HEK293 (cell line): Measurements from ENCODE around the gene TMEM145.

ENCODE experiments used
- BCL6B ChIP-seq: fragments of 450-650 bp; formaldehyde crosslinking; IDR thresholded peaks from 2 replicates; pipeline ENCODE4 v1.5.1; 2017; ENCODE audit warnings: missing biosample characterization, missing genetic modification characterization
- ELK4 ChIP-seq: IDR thresholded peaks from 2 replicates; pipeline ENCODE4 v1.6.1; 2011; ENCODE audit warnings: mild to moderate bottlenecking, low read depth, low read length, borderline replicate concordance
- INSM2 ChIP-seq: fragments of 450-650 bp; formaldehyde crosslinking; IDR thresholded peaks from 2 replicates; pipeline ENCODE4 v1.5.1; 2016; ENCODE audit warnings: missing biosample characterization, missing genetic modification characterization
- KLF7 ChIP-seq: fragments of 450-650 bp; formaldehyde crosslinking; IDR thresholded peaks from 2 replicates; pipeline ENCODE4 v1.5.1; 2016; ENCODE audit warnings: missing biosample characterization, missing genetic modification characterization, borderline replicate concordance
- KLF8 ChIP-seq: fragments of 450-650 bp; formaldehyde crosslinking; IDR thresholded peaks from 2 replicates; pipeline ENCODE4 v1.5.1; 2016; ENCODE audit warnings: missing biosample characterization, missing genetic modification characterization
- SETDB1 ChIP-seq: IDR thresholded peaks from one replicate; pipeline ENCODE4 v1.6.1; 2017; ENCODE audit warnings: mild to moderate bottlenecking, low read length, moderate library complexity, mixed read lengths; ENCODE audit not compliant: insufficient read length
- SP7 ChIP-seq: fragments of 450-650 bp; formaldehyde crosslinking; IDR thresholded peaks from 2 replicates; pipeline ENCODE4 v1.5.1; 2016; ENCODE audit warnings: missing biosample characterization, missing genetic modification characterization
- ZBTB49 ChIP-seq: fragments of 450-650 bp; formaldehyde crosslinking; IDR thresholded peaks from 2 replicates; pipeline ENCODE4 v1.5.1; 2016; ENCODE audit warnings: missing biosample characterization, missing genetic modification characterization, low read depth
- ZFP41 ChIP-seq: fragments of 450-650 bp; formaldehyde crosslinking; IDR thresholded peaks from 2 replicates; pipeline ENCODE4 v1.5.1; 2016; ENCODE audit warnings: missing biosample characterization, missing genetic modification characterization, borderline replicate concordance
- ZFP69B ChIP-seq: fragments of 450-650 bp; formaldehyde crosslinking; IDR thresholded peaks from 2 replicates; pipeline ENCODE4 v1.5.1; 2016; ENCODE audit warnings: missing biosample characterization, missing genetic modification characterization
- ZNF175 ChIP-seq: fragments of 450-650 bp; formaldehyde crosslinking; IDR thresholded peaks from 2 replicates; pipeline ENCODE4 v1.5.1; 2016; ENCODE audit warnings: missing biosample characterization, missing genetic modification characterization
- ZNF366 ChIP-seq: fragments of 450-650 bp; formaldehyde crosslinking; conservative IDR thresholded peaks from 2 replicates; pipeline ENCODE4 v1.5.1; 2016; ENCODE audit warnings: missing biosample characterization, missing genetic modification characterization
- ZNF473 ChIP-seq: fragments of 450-650 bp; formaldehyde crosslinking; IDR thresholded peaks from 2 replicates; pipeline ENCODE4 v1.5.1; 2017; ENCODE audit warnings: missing biosample characterization, missing genetic modification characterization
- ZNF48 ChIP-seq: fragments of 450-650 bp; formaldehyde crosslinking; IDR thresholded peaks from 2 replicates; pipeline ENCODE4 v1.5.1; 2016; ENCODE audit warnings: missing biosample characterization, missing genetic modification characterization
- ZNF488 ChIP-seq: fragments of 450-650 bp; formaldehyde crosslinking; IDR thresholded peaks from 2 replicates; pipeline ENCODE4 v1.5.1; 2016; ENCODE audit warnings: missing biosample characterization, missing genetic modification characterization
- ZNF521 ChIP-seq: fragments of 450-650 bp; formaldehyde crosslinking; IDR thresholded peaks from 2 replicates; pipeline ENCODE4 v1.5.1; 2017; ENCODE audit warnings: missing biosample characterization, mild to moderate bottlenecking, missing genetic modification characterization
- ZNF544 ChIP-seq: fragments of 450-650 bp; formaldehyde crosslinking; IDR thresholded peaks from 2 replicates; pipeline ENCODE4 v1.5.0; 2017; ENCODE audit warnings: missing biosample characterization, missing genetic modification characterization
- ZNF555 ChIP-seq: fragments of 450-650 bp; formaldehyde crosslinking; conservative IDR thresholded peaks from 2 replicates; pipeline ENCODE4 v1.5.1; 2017; ENCODE audit warnings: missing biosample characterization, mild to moderate bottlenecking, missing genetic modification characterization, inconsistent platforms
- ZNF558 ChIP-seq: fragments of 450-650 bp; formaldehyde crosslinking; IDR thresholded peaks from 2 replicates; pipeline ENCODE4 v1.5.1; 2016; ENCODE audit warnings: missing biosample characterization, missing genetic modification characterization
- ZNF664 ChIP-seq: fragments of 450-650 bp; formaldehyde crosslinking; IDR thresholded peaks from 2 replicates; pipeline ENCODE4 v1.5.1; 2016; ENCODE audit warnings: missing biosample characterization, missing genetic modification characterization
- ZNF670 ChIP-seq: fragments of 450-650 bp; formaldehyde crosslinking; IDR thresholded peaks from 2 replicates; pipeline ENCODE4 v1.5.1; 2016; ENCODE audit warnings: missing biosample characterization, missing genetic modification characterization, low read depth
- ZNF791 ChIP-seq: fragments of 450-650 bp; formaldehyde crosslinking; IDR thresholded peaks from 2 replicates; pipeline ENCODE4 v1.5.1; 2016; ENCODE audit warnings: missing biosample characterization, missing genetic modification characterization
- ZNF843 ChIP-seq: fragments of 450-650 bp; formaldehyde crosslinking; IDR thresholded peaks from 2 replicates; pipeline ENCODE4 v1.5.1; 2016; ENCODE audit warnings: missing biosample characterization, missing genetic modification characterization
- ZXDB ChIP-seq: fragments of 450-650 bp; formaldehyde crosslinking; IDR thresholded peaks from 2 replicates; pipeline ENCODE4 v1.5.1; 2016; ENCODE audit warnings: missing biosample characterization, missing genetic modification characterization
- TF ChIP-seq, protein P1 (sequence below): fragments of 450-650 bp; formaldehyde crosslinking; IDR thresholded peaks from 2 replicates; pipeline ENCODE4 v1.5.1; 2017; ENCODE audit warnings: missing biosample characterization, mild to moderate bottlenecking, missing genetic modification characterization, moderate library complexity
- TF ChIP-seq, protein P2 (sequence below): fragments of 450-650 bp; formaldehyde crosslinking; IDR thresholded peaks from 2 replicates; pipeline ENCODE4 v1.5.1; 2016; ENCODE audit warnings: missing biosample characterization, missing genetic modification characterization
- TF ChIP-seq, protein P3 (sequence below): fragments of 450-650 bp; formaldehyde crosslinking; IDR thresholded peaks from 2 replicates; pipeline ENCODE4 v1.5.1; 2016; ENCODE audit warnings: missing biosample characterization, missing genetic modification characterization

Gene TMEM145

DNA sequence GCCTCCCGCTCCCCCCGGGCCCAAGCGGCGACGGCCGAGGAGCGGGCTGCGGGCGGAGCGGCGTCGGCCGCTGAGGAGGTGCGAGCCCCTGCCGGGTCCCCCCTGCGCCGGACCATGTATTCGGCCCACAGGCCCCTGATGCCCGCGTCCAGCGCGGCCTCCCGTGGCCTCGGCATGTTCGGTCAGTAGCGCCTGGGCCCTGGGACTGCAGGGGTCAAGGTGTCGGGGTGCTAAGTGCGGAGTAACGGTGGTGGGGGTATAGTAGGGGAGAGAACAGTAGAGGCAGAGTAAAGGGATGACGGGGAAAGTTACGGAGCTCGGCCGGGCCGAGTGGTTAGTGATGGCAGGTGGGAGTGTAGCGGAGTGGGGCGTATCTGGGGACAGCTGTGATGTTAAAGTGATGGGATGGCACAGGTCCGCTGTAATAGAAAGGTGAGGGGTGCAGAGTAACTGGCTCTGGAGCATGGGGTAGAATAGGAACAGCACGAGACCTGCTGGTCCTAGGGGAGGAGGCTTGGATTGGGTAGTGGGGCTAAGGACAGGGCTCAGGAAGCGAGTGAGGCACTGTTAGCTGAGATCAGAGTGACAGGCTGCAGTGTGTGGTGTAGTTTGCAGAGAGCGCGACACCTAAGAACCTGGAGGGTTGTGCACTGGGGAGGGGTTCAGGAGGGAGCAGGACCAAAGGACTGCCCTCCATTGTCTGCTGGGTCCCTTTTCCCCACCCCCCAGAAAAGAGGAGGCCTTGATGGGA lies 28.3 kb upstream of the TMEM145 start (continued):
- TF ChIP-seq, protein P1, sequence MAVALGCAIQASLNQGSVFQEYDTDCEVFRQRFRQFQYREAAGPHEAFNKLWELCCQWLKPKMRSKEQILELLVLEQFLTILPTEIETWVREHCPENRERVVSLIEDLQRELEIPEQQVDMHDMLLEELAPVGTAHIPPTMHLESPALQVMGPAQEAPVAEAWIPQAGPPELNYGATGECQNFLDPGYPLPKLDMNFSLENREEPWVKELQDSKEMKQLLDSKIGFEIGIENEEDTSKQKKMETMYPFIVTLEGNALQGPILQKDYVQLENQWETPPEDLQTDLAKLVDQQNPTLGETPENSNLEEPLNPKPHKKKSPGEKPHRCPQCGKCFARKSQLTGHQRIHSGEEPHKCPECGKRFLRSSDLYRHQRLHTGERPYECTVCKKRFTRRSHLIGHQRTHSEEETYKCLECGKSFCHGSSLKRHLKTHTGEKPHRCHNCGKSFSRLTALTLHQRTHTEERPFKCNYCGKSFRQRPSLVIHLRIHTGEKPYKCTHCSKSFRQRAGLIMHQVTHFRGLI (tag by site-specific recombination), result no peak
- TF ChIP-seq INSM2 (tag by site-specific recombination), result no peak
- TF ChIP-seq ZNF664 (tag by site-specific recombination), result no peak
- TF ChIP-seq, protein P2, sequence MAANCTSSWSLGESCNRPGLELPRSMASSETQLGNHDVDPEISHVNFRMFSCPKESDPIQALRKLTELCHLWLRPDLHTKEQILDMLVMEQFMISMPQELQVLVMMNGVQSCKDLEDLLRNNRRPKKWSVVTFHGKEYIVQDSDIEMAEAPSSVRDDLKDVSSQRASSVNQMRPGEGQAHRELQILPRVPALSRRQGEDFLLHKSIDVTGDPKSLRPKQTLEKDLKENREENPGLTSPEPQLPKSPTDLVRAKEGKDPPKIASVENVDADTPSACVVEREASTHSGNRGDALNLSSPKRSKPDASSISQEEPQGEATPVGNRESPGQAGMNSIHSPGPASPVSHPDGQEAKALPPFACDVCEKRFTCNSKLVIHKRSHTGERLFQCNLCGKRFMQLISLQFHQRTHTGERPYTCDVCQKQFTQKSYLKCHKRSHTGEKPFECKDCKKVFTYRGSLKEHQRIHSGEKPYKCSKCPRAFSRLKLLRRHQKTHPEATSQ (tag by site-specific recombination), result no peak
- TF ChIP-seq ZNF488 (tag by site-specific recombination), result no peak
- no peak for TF ChIP-seq ZNF670 (tag by site-specific recombination)
- TF ChIP-seq ELK4, result no peak
- no peak for TF ChIP-seq ZNF473 (tag by site-specific recombination)
- no peak for TF ChIP-seq BCL6B (tag by site-specific recombination)
- TF ChIP-seq KLF8 (tag by site-specific recombination), result peak; percentile 66; the same call in 1 of the 2 replicates
- TF ChIP-seq ZNF555 (tag by site-specific recombination), result no peak
- no peak for TF ChIP-seq ZBTB49 (tag by site-specific recombination)
- TF ChIP-seq KLF7 (tag by site-specific recombination), result 0 out of 2 replicates have a peak, but pooled peaks have one; percentile 12
- TF ChIP-seq ZNF366 (tag by site-specific recombination), result no peak
- no peak for TF ChIP-seq ZFP41
- TF ChIP-seq ZNF843 (tag by site-specific recombination), result peak; percentile 38; the same call in 1 of the 2 replicates
- no peak for TF ChIP-seq ZNF791
- TF ChIP-seq SETDB1, result no peak
- no peak for TF ChIP-seq ZNF48 (tag by site-specific recombination)
- no peak; the same call in 1 of the 2 replicates for TF ChIP-seq ZFP69B (tag by site-specific recombination)
- TF ChIP-seq, protein P3, sequence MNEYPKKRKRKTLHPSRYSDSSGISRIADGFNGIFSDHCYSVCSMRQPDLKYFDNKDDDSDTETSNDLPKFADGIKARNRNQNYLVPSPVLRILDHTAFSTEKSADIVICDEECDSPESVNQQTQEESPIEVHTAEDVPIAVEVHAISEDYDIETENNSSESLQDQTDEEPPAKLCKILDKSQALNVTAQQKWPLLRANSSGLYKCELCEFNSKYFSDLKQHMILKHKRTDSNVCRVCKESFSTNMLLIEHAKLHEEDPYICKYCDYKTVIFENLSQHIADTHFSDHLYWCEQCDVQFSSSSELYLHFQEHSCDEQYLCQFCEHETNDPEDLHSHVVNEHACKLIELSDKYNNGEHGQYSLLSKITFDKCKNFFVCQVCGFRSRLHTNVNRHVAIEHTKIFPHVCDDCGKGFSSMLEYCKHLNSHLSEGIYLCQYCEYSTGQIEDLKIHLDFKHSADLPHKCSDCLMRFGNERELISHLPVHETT, result no peak
- no peak for TF ChIP-seq ZNF544 (tag by site-specific recombination)
- TF ChIP-seq SP7, result no peak; the same call in 1 of the 2 replicates
- TF ChIP-seq ZNF175, result no peak
- no peak for TF ChIP-seq ZNF558 (tag by site-specific recombination)
- no peak for TF ChIP-seq ZNF521 (tag by site-specific recombination)
- TF ChIP-seq ZXDB (tag by site-specific recombination), result peak; percentile 65
